ENCODE results near the gene IGF1.

Gene IGF1

GRCh38 chr12:102401087-102401486, 79.3 kb downstream of the IGF1 start:
- TF ChIP-seq RAD21 (IDR thresholded peaks at IDR 0.05; ENCODE audit: low read depth): no peak
- TF ChIP-seq ZBTB7A (IDR thresholded peaks at IDR 0.05; ENCODE audit: low read depth): no peak
- no peak for TF ChIP-seq EGR1 (IDR thresholded peaks at IDR 0.05)
- no peak for TF ChIP-seq REST (IDR thresholded peaks at IDR 0.05; ENCODE audit: low read depth)
- TF ChIP-seq MAX (IDR thresholded peaks at IDR 0.05): no peak
- TF ChIP-seq CREB1 (IDR thresholded peaks at IDR 0.05; ENCODE audit: low read depth): no peak
- TF ChIP-seq TAF1 (IDR thresholded peaks at IDR 0.05; ENCODE audit: low read depth): no peak

GRCh38 chr12:102399653-102400052, 80.7 kb downstream of the IGF1 start:
- TF ChIP-seq CREB1 (IDR thresholded peaks at IDR 0.05; ENCODE audit: low read depth) (no peak), MAX (IDR thresholded peaks at IDR 0.05) (no peak), REST (IDR thresholded peaks at IDR 0.05; ENCODE audit: low read depth) (no peak), NFIC (IDR thresholded peaks at IDR 0.05) (no peak), TEAD4 (IDR thresholded peaks at IDR 0.05) (no peak), TAF1 (IDR thresholded peaks at IDR 0.05; ENCODE audit: low read depth) (no peak), EGR1 (IDR thresholded peaks at IDR 0.05) (no peak), CEBPB (IDR thresholded peaks at IDR 0.05) (no peak), USF1 (IDR thresholded peaks at IDR 0.05) (no peak), EP300 (IDR thresholded peaks at IDR 0.05; ENCODE audit: borderline replicate concordance) (no peak)

DNA sequence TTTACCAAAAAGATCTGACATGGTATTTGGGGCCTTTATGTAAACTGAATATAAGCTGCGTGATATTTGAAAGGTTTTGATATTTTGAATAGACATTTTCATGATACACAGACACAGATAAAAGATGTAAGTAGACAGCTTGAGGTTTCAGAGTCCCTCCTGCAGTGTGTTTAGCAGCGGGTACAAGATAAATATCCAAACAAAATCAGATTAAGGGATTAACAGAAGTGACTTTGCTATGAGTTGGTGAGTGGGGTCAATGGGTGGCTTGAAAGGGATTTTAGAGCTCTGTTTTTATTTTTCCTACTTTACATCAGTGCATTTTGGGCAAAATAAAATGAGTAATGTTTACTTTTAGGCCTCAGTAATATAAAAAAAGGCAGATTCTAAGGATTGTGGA, 84.1 kb downstream of the IGF1 start:
- no peak for TF ChIP-seq NFIC (IDR thresholded peaks at IDR 0.05)
- no peak for TF ChIP-seq CEBPB (IDR thresholded peaks at IDR 0.05)
- TF ChIP-seq TAF1 (IDR thresholded peaks at IDR 0.05; ENCODE audit: low read depth): no peak
- no peak for TF ChIP-seq REST (IDR thresholded peaks at IDR 0.05; ENCODE audit: low read depth)
- TF ChIP-seq EGR1 (IDR thresholded peaks at IDR 0.05): no peak

DNA sequence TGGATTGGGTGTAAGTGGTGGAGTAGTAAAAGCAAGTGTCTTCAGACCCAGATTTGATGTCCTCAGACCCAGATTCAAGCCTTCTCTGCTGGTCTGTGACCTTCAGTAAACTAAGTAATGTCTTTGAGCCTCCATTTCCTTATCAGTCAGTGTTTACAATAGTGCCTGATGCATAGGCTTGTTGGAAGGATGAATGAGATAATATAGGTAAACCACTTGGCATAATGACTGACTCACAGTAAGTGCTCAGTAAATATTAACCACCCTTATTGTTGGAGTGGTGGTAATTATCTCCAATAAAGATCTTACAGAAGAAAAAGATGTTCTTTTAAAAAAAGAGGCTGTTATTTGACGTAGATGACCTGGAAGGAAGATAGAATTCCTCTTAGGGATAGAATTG, 86.2 kb downstream of the IGF1 start:
- TF ChIP-seq CEBPB (IDR thresholded peaks at IDR 0.05) (no peak), REST (IDR thresholded peaks at IDR 0.05; ENCODE audit: low read depth) (no peak), CREB1 (IDR thresholded peaks at IDR 0.05; ENCODE audit: low read depth) (no peak), EP300 (IDR thresholded peaks at IDR 0.05; ENCODE audit: borderline replicate concordance) (no peak), TEAD4 (IDR thresholded peaks at IDR 0.05) (no peak)

DNA sequence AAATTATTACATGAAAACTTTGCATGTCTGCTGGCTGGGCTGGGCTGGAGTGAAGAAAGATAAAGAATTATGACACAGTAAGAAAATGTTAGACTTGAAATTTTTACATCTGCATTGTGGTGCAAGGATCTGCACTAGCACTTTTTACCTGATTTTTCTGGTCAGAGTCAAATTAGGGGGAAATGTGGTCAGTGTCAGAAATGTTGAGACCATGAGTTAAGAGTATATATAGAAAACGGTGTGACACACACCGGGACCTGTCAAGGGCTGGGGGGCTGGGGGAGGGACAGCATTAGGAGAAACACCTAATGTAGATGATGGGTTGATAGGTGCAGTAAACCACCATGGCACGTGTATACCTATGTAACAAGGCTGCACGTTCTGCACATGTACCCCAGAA, 90.3 kb downstream of the IGF1 start:
- TF ChIP-seq RAD21 (IDR thresholded peaks at IDR 0.05; ENCODE audit: low read depth): no peak
- TF ChIP-seq NFIC (IDR thresholded peaks at IDR 0.05): no peak
- TF ChIP-seq MAX (IDR thresholded peaks at IDR 0.05): no peak
- TF ChIP-seq REST (IDR thresholded peaks at IDR 0.05; ENCODE audit: low read depth): no peak
- TF ChIP-seq YY1 (IDR thresholded peaks at IDR 0.05; ENCODE audit: low read depth): no peak
- no peak for TF ChIP-seq FOXM1 (IDR thresholded peaks at IDR 0.05; ENCODE audit: borderline replicate concordance, low read depth)
- no peak for TF ChIP-seq USF1 (IDR thresholded peaks at IDR 0.05)
- no peak for TF ChIP-seq TEAD4 (IDR thresholded peaks at IDR 0.05)
- TF ChIP-seq EP300 (IDR thresholded peaks at IDR 0.05; ENCODE audit: borderline replicate concordance): no peak
- TF ChIP-seq EGR1 (IDR thresholded peaks at IDR 0.05): no peak

Measured in Ishikawa (cell line).